ENCODE measurements around the gene BABAM2. TPM values are rescaled to one million over a fixed set of nuclear protein-coding genes. Genes with fewer than 3 reads are reported as not detected.
A peak's percentile ranks its signal among the peaks of the same experiment; 100 is the strongest.

BABAM2 gene
- total RNA-seq, 1 experiment from 2014 or later = 57.6 TPM

GRCh38 chr2:28166956-28167355 lies 276.4 kb downstream of the BABAM2 start:
- Mint-ChIP-seq H3K27me3 (ENCODE audit: insufficient read depth, unreplicated experiment) (no peaks in the 10 kb centered on the region), H3K4me1 (ENCODE audit: insufficient read depth, unreplicated experiment) (peaks cover 49% of the 10 kb centered on the region), H3K4me3 (ENCODE audit: unreplicated experiment) (no peak overlapping the region), H3K27ac (ENCODE audit: low read depth, unreplicated experiment) (no peak overlapping the region), H3K36me3 (ENCODE audit: insufficient read depth, unreplicated experiment) (peaks cover 6% of the 10 kb centered on the region), H3K9me3 (ENCODE audit: unreplicated experiment) (no peaks in the 10 kb centered on the region)
- no peak for TF ChIP-seq CTCF (IDR thresholded peaks at IDR 0.05; ENCODE audit: unreplicated experiment)
- CTCF ChIA-PET = interaction anchor here (0.8 kb wide), 1 partner anchor 463 kb away, joined by 3 read pairs; no protein-coding TSS in a partner anchor
- DNase-seq (ENCODE audit: unreplicated experiment) = peak; percentile 27
- intact Hi-C loops (cut with micrococcal nuclease) = no loop called here
- no TSS peak for BruUV-seq (replicated peaks)
- POLR2A ChIA-PET = interaction anchor here (0.5 to 3.6 kb wide), 9 partner anchors 9 to 246 kb away, joined by 3 to 13 read pairs (median 3); no protein-coding TSS in a partner anchor

GRCh38 chr2:28168376-28168775 lies 277.8 kb downstream of the BABAM2 start:
- Mint-ChIP-seq H3K27me3 (ENCODE audit: insufficient read depth, unreplicated experiment) (no peaks in the 10 kb centered on the region), H3K27ac (ENCODE audit: low read depth, unreplicated experiment) (peak overlapping the region; percentile 23), H3K9me3 (ENCODE audit: unreplicated experiment) (no peaks in the 10 kb centered on the region), H3K36me3 (ENCODE audit: insufficient read depth, unreplicated experiment) (peaks cover 2% of the 10 kb centered on the region), H3K4me1 (ENCODE audit: insufficient read depth, unreplicated experiment) (peaks cover 51% of the 10 kb centered on the region), H3K4me3 (ENCODE audit: unreplicated experiment) (no peak overlapping the region)
- BruUV-seq (replicated peaks) = no TSS peak
- intact Hi-C loops (cut with micrococcal nuclease) = no loop called here
- DNase-seq (ENCODE audit: unreplicated experiment) = no peak
- TF ChIP-seq CTCF (IDR thresholded peaks at IDR 0.05; ENCODE audit: unreplicated experiment) = no peak
- CTCF ChIA-PET = interaction anchor here (0.7 to 1.6 kb wide), 4 partner anchors 31 to 208 kb away, joined by 3 to 5 read pairs (median 4); no protein-coding TSS in a partner anchor
- POLR2A ChIA-PET = interaction anchor here (0.9 to 4.5 kb wide), 13 partner anchors 10 to 276 kb away, joined by 3 to 23 read pairs (median 4); partner anchors contain the start of gene FOSL2

GRCh38 chr2:28169492-28169891 lies 279.0 kb downstream of the BABAM2 start:
- intact Hi-C loops (cut with micrococcal nuclease) = no loop called here
- H3K27me3 Mint-ChIP-seq (ENCODE audit: insufficient read depth, unreplicated experiment) = no peaks in the 10 kb centered on the region
- ChIA-PET CTCF (interaction anchor here (0.6 to 1.6 kb wide), 7 partner anchors 10 to 397 kb away, joined by 3 to 5 read pairs (median 3); no protein-coding TSS in a partner anchor), POLR2A (interaction anchor here (0.6 to 4.5 kb wide), 27 partner anchors 8 to 462 kb away, joined by 3 to 24 read pairs (median 3); partner anchors contain the start of gene FOSL2)
- TF ChIP-seq CTCF (IDR thresholded peaks at IDR 0.05; ENCODE audit: unreplicated experiment) = no peak
- no peak for DNase-seq (ENCODE audit: unreplicated experiment)
- H3K27ac Mint-ChIP-seq (ENCODE audit: low read depth, unreplicated experiment) = no peak overlapping the region
- no peak overlapping the region for H3K4me3 Mint-ChIP-seq (ENCODE audit: unreplicated experiment)
- peaks cover 41% of the 10 kb centered on the region for H3K4me1 Mint-ChIP-seq (ENCODE audit: insufficient read depth, unreplicated experiment)
- H3K9me3 Mint-ChIP-seq (ENCODE audit: unreplicated experiment) = no peaks in the 10 kb centered on the region
- peaks cover 1% of the 10 kb centered on the region for H3K36me3 Mint-ChIP-seq (ENCODE audit: insufficient read depth, unreplicated experiment)
- BruUV-seq (replicated peaks) = no TSS peak

GRCh38 chr2:28172114-28172898 lies 281.8 kb downstream of the BABAM2 start:
- POLR2A ChIA-PET = interaction anchor here (0.6 to 4.5 kb wide), 24 partner anchors 11 to 466 kb away, joined by 3 to 24 read pairs (median 6); partner anchors contain the start of genes FOSL2 and MRPL33
- Mint-ChIP-seq H3K4me3 (ENCODE audit: unreplicated experiment) (no peak overlapping the region), H3K4me1 (ENCODE audit: insufficient read depth, unreplicated experiment) (peaks cover 23% of the 10 kb centered on the region), H3K36me3 (ENCODE audit: insufficient read depth, unreplicated experiment) (peaks cover 10% of the 10 kb centered on the region), H3K9me3 (ENCODE audit: unreplicated experiment) (no peaks in the 10 kb centered on the region), H3K27ac (ENCODE audit: low read depth, unreplicated experiment) (peak overlapping the region; percentile 99), H3K27me3 (ENCODE audit: insufficient read depth, unreplicated experiment) (no peaks in the 10 kb centered on the region)
- CTCF ChIA-PET = interaction anchor here (0.7 to 1.6 kb wide), 2 partner anchors 9 to 490 kb away, joined by 3 to 4 read pairs; no protein-coding TSS in a partner anchor
- TSS peak; percentile 98 for BruUV-seq (replicated peaks)
- no peak for TF ChIP-seq CTCF (IDR thresholded peaks at IDR 0.05; ENCODE audit: unreplicated experiment)
- intact Hi-C loops (cut with micrococcal nuclease) = loop anchor here (10.0 kb wide), 1 partner anchor 218 kb away; no protein-coding TSS in a partner anchor
- DNase-seq (ENCODE audit: unreplicated experiment) = peak; percentile 60

Measured in MCF 10A (cell line).